ENCODE measurements around the gene ATG7.

GRCh38 chr3:11390411-11391131, 118.4 kb downstream of the ATG7 start:
- TF ChIP-seq POLR2AphosphoS5 (IDR thresholded peaks at IDR 0.05; ENCODE audit: borderline replicate concordance, low read depth, low read length) (no peak), FOXP2 (optimal IDR thresholded peaks at IDR 0.05; ENCODE audit: control extremely low read depth, extremely low read length, insufficient read depth) (no peak)

Data from SK-N-MC (cell line).